ENCODE measurements around the gene USP35.
A peak's percentile ranks its signal among the peaks of the same experiment; 100 is the strongest.

Gene USP35

GRCh38 chr11:78188286-78189173 is at the start of gene USP35, which contains the start of gene KCTD21:
Gene USP35, plus strand, starts transcription at chr11:78188919. Its CDS starts 7,327 bp downstream, at chr11:78196246.
Gene KCTD21, minus strand, starts transcription at chr11:78188626. Its CDS starts 14,072 bp downstream, at chr11:78174554.
- peak; percentile 80 to 85 (median 82) for DNase-seq

DNA sequence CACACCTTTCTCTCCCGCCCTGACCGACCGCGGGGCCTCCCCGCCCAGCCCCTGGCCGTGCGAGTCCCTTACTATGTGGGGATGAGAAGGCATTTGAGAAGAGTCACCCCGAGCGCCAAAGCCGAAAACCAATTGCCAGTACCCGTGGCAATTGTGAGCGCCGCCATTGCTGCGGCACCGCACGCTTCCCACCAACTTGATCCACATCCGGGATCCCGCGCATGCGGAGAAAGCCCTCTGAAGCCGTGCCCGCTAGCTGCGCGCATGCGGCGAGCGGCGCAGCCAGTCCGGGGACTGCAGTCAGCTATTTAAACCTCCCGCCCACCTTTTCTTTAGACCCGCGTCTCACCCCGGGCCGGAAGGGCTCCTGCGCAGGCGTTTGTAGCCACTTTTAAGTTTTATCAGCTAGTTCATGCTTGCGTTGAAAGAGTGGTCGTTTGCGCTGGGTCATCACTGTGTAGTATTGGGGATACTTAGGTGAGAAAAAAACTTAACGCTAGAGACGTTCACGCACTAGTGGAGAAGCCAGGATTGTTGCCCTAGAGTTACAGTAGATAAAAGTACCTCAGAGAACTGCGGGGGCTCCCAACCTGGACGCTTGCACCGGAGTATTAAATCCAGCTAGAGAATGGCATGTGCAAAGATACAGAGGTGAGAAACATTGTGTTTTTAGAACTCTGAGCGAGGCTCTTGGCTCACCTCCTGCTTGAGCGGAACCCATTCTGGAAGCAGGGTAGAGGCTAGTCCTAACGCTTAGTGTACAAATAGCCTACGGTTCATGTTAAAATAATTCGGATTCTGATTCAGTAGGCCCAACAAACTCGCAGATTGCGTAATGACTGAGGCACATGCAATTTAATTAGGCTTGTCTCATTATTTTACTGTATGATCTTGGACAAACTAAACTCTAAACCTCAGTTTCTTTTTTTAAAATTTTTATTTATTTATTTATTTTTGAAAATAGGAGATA is 49.0 kb upstream of the USP35 start, which contains the start of gene ALG8:
Gene ALG8 (minus strand): TSS at position 205 of the 970 bp plus-strand sequence. CDS start 38 bp downstream, at position 167.
- peak; percentile 84 to 93 (median 91) for DNase-seq

- no peak for DNase-seq
Measured at GRCh38 chr11:78140392-78141077, 48.2 kb upstream of the USP35 start.

GRCh38 chr11:78145511-78146025 is 43.2 kb upstream of the USP35 start:
- DNase-seq = no peak

DNA sequence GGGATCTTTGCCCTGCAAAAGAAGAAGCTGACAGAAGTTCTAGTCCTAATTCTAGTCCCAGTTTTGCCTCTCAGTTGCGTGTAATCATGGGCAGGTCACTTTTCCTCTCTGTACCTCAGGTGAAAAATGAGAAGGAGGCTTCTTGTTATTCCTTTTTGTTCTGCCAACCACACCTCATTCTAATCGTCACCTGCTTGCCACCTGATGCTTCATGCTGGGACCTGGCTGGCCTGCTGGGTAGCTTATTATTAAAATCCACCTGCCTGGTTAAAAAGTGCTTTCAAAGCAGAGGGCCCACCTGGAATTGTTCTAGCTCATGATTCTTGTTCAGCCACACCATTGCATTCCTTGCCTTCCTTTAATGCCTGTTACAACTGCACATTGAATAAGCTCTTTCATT is 40.9 kb upstream of the USP35 start:
- DNase-seq = no peak

- DNase-seq = no peak
Measured at GRCh38 chr11:78149646-78150045, 39.1 kb upstream of the USP35 start.

DNA sequence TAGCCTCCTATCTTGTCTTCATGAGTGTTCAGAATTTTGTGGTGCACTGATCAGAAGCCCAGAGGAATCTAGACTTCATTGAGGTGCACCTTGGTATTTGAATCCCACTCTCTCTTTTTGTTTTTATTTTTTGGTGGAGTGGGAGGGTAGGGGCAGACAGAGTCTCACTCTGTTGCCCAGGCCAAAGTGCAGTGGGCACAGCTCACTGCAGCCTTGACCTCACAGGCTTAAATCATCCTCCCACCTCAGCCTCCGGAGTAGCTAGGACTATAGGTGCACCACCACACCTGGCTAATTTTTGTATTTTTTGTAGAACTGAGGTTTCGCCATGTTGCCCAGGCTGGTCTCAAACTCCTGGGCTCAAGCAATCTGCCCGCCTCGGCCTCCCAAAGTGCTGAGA is 38.4 kb upstream of the USP35 start:
- DNase-seq = no peak

DNA sequence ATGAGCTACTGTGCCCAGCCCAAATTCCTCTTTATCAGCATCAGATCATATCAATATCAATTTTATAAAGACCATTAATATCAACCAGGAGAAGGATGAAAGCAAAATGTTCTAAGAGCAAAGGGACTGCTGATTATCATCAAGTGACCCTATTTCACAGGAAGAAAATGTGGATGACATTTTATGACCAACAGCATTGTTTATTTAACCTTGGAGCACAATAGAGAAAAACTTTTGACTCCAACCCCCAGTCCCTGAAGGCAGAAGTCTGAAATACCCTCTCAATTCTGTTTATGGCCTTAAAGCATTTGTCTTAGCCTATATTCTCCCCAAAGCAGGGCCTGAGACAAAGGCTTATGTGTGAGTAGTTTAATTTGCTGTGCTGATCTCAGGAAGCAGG is 38.0 kb upstream of the USP35 start:
- DNase-seq = no peak

DNA sequence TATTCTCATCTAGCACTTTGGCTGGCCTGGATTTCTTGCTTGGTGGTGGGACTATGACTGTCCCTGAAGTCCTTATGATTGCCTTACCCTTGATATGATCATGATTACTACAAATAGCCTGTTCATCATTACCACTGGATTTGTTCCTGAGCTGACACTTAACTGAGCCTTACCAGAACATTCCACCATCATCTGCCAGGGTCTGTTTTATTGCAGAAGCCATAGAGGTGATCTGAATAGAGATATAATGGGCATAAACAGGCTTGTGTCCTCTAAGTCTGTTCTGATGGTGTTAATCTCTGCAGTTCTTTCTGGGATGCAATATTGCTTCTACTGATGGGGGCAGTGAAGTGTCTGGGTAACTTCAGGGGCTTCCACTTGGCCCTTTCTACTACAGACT is 36.9 kb upstream of the USP35 start:
- DNase-seq = no peak

DNA sequence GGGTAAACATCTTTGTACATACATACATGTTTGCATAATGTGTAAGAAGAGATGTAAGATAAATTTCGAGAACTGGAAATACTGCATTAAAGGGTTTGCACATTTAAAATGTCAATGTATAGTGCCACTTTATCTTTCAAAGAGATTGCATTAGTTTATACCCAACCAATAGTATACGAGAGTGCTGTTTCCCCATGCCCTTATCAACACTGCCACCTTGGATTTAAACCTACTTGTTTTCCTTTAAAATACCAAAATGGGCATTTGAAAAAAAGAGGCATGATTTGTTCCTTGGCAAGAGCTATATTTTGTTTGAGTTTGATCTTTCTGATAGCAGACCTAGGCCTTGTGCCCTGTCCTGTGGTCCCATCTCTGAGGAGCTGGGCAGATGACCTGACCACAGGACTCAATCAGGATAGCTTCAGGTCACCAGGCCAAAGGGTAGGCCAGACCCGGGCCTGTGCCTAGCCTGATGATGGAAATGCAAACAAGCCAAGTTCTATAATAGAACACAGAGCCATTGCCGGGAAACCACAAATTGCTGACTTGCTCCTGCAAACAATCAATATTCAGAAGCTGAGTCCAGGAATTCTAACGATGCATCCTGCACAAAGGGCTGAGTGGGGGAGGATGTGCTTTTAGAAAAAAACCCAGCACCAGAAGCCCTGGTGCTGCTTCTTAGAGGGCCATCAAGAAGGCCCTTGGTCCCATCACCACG is 32.4 kb upstream of the USP35 start:
- DNase-seq = no peak

GRCh38 chr11:78158987-78159652 is 29.6 kb upstream of the USP35 start:
- DNase-seq = no peak

DNA sequence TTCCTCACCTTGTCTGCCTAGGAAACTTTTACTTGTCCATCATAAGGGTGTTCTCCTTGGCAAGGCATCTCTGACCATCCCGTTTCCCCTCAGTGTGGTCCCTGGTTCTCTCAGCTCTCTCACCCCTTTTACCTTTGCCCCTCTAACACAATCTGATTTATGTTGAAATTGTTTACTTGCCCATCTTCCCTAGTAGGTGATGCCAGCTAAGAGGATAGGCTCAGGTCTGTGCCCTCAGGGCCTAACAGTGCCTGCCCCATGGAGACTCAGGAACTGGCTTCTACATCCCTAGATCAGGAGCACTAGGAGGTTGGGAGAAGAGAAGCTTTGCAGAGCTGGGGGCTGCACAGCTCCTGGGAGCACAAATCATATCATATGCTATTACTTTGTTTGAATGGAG is 28.2 kb upstream of the USP35 start:
- no peak for DNase-seq

GRCh38 chr11:78161346-78161745 is 27.4 kb upstream of the USP35 start:
- DNase-seq = no peak

DNA sequence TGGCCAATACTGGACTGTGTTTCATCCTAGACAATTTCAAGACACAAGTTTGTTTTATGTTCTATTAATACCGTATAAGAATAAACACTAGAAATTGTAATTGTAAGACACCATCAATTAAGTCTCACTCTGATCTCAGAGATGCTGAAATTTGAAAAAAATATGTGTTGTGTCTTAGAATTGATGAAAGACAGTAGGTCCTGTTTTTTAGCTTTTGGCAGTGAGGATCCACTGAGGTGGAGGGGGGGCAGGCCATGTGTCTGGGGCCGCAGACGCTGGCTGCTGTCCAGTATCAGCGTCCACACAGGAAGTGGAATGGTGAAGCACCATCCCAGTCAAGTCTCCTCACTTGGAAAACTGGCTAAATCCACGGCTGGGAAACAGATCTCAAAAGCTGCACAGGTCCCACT is 26.8 kb upstream of the USP35 start:
- DNase-seq = no peak

DNA sequence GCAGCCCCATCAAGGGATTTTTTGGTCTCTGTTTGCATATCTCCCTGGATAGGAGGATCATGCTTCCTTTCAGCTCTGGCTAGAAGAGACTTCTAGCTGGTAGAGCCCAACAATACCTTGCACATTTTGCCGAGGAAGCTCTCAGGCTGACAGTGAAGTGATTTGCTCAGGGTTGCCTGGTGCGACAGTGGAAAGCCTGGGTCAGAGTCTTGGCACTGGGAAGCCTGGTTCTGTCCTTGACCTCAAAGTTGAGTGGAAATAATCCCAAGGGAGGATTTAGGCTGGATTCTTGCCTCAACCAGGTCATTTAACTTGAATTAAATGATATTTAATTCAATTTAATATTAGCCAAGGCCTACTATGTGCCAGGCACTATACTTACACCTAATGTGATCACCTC is 24.9 kb upstream of the USP35 start:
- no peak for DNase-seq

- no peak for DNase-seq
Measured at GRCh38 chr11:78164471-78164870, 24.2 kb upstream of the USP35 start.

- no peak for DNase-seq
Measured at GRCh38 chr11:78166855-78167469, 21.8 kb upstream of the USP35 start.

- no peak for DNase-seq
Measured at GRCh38 chr11:78168539-78169477, 19.9 kb upstream of the USP35 start.

GRCh38 chr11:78170413-78170812 is 18.3 kb upstream of the USP35 start:
- DNase-seq = no peak
